ENCODE measurements around the gene FLNB. TPM values are rescaled to one million over a fixed set of nuclear protein-coding genes. Genes with fewer than 3 reads are reported as not detected.

FLNB gene
- total and polyA plus RNA-seq, 2 of the 13 experiments (the other 11 are each of a cell fraction or from before 2014, with no cell fraction given) = 106 to 130 TPM

GRCh38 chr3:58101499-58102389, 93.5 kb downstream of the FLNB start (continued):
- no peak; the same call in 1 of the 2 replicates for TF ChIP-seq GZF1 (CRISPR knock-in tag; IDR thresholded peaks at IDR 0.05)
- 0 out of 2 replicates have a peak, but pooled peaks have one; percentile 6 for TF ChIP-seq MAFF (IDR thresholded peaks at IDR 0.05; ENCODE audit: low read depth, low read length)
- TF ChIP-seq SP2 (CRISPR knock-in tag; IDR thresholded peaks at IDR 0.05) = no peak
- 0 out of 2 replicates have a peak, but pooled peaks have one; percentile 31 for TF ChIP-seq ZNF598 (CRISPR knock-in tag; IDR thresholded peaks at IDR 0.05; ENCODE audit: borderline replicate concordance)
- peak; percentile 82 for TF ChIP-seq ZFX (CRISPR knock-in tag; IDR thresholded peaks at IDR 0.05; ENCODE audit: low read depth)
- no peak for TF ChIP-seq FOXM1 (CRISPR knock-in tag; IDR thresholded peaks at IDR 0.05)
- TF ChIP-seq SAP130 (CRISPR knock-in tag; IDR thresholded peaks at IDR 0.05; ENCODE audit: low read depth) = peak; percentile 88
- TF ChIP-seq SOX13 (IDR thresholded peaks at IDR 0.05) = peak; percentile 81
- TF ChIP-seq SOX13 (CRISPR knock-in tag; conservative IDR thresholded peaks at IDR 0.05 in 1 of 2, IDR thresholded peaks at IDR 0.05 in 1 of 2) = peak in 1 of 2 experiments; percentile 97; a peak in 2 of 4 replicates
- TF ChIP-seq, protein P1, sequence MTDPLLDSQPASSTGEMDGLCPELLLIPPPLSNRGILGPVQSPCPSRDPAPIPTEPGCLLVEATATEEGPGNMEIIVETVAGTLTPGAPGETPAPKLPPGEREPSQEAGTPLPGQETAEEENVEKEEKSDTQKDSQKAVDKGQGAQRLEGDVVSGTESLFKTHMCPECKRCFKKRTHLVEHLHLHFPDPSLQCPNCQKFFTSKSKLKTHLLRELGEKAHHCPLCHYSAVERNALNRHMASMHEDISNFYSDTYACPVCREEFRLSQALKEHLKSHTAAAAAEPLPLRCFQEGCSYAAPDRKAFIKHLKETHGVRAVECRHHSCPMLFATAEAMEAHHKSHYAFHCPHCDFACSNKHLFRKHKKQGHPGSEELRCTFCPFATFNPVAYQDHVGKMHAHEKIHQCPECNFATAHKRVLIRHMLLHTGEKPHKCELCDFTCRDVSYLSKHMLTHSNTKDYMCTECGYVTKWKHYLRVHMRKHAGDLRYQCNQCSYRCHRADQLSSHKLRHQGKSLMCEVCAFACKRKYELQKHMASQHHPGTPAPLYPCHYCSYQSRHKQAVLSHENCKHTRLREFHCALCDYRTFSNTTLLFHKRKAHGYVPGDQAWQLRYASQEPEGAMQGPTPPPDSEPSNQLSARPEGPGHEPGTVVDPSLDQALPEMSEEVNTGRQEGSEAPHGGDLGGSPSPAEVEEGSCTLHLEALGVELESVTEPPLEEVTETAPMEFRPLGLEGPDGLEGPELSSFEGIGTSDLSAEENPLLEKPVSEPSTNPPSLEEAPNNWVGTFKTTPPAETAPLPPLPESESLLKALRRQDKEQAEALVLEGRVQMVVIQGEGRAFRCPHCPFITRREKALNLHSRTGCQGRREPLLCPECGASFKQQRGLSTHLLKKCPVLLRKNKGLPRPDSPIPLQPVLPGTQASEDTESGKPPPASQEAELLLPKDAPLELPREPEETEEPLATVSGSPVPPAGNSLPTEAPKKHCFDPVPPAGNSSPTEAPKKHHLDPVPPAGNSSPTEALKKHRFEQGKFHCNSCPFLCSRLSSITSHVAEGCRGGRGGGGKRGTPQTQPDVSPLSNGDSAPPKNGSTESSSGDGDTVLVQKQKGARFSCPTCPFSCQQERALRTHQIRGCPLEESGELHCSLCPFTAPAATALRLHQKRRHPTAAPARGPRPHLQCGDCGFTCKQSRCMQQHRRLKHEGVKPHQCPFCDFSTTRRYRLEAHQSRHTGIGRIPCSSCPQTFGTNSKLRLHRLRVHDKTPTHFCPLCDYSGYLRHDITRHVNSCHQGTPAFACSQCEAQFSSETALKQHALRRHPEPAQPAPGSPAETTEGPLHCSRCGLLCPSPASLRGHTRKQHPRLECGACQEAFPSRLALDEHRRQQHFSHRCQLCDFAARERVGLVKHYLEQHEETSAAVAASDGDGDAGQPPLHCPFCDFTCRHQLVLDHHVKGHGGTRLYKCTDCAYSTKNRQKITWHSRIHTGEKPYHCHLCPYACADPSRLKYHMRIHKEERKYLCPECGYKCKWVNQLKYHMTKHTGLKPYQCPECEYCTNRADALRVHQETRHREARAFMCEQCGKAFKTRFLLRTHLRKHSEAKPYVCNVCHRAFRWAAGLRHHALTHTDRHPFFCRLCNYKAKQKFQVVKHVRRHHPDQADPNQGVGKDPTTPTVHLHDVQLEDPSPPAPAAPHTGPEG (CRISPR knock-in tag; IDR thresholded peaks at IDR 0.05) = no peak
- no peak for TF ChIP-seq ZNF205 (CRISPR knock-in tag; IDR thresholded peaks at IDR 0.05)
- no peak for TF ChIP-seq ZNF570 (CRISPR knock-in tag; IDR thresholded peaks at IDR 0.05; ENCODE audit: borderline replicate concordance)
- no peak for TF ChIP-seq KLF9 (CRISPR knock-in tag; IDR thresholded peaks at IDR 0.05; ENCODE audit: low read depth)
- peak; percentile 86 for TF ChIP-seq HOXA3 (CRISPR knock-in tag; IDR thresholded peaks at IDR 0.05)
- peak; percentile 51; the same call in 1 of the 2 replicates for TF ChIP-seq BORCS8-MEF2B (CRISPR knock-in tag; IDR thresholded peaks at IDR 0.05)
- no peak for TF ChIP-seq PHB2 (IDR thresholded peaks at IDR 0.05; ENCODE audit: partially characterized antibody)
- peak; percentile 78; the same call in 1 of the 2 replicates for TF ChIP-seq IRF2 (CRISPR knock-in tag; IDR thresholded peaks at IDR 0.05)
- peak; percentile 64; the same call in 1 of the 2 replicates for TF ChIP-seq ZNF605 (CRISPR knock-in tag; IDR thresholded peaks at IDR 0.05)
- TF ChIP-seq TARDBP (CRISPR knock-in tag; IDR thresholded peaks at IDR 0.05) = peak; percentile 79
- TF ChIP-seq ZNF101 (CRISPR knock-in tag; IDR thresholded peaks at IDR 0.05; ENCODE audit: borderline replicate concordance, low read depth) = no peak
- TF ChIP-seq KDM3A (CRISPR knock-in tag; IDR thresholded peaks at IDR 0.05; ENCODE audit: low read depth) = 0 out of 2 replicates have a peak, but pooled peaks have one; percentile 75
- TF ChIP-seq ZNF414 (CRISPR knock-in tag; IDR thresholded peaks at IDR 0.05) = peak; percentile 72; the same call in 1 of the 2 replicates
- peak; percentile 79 for TF ChIP-seq RCOR2 (CRISPR knock-in tag; IDR thresholded peaks at IDR 0.05)
- TF ChIP-seq SIX1 (CRISPR knock-in tag; IDR thresholded peaks at IDR 0.05; ENCODE audit: borderline replicate concordance) = peak; percentile 53; the same call in 1 of the 2 replicates
- TF ChIP-seq MAF1 (CRISPR knock-in tag; IDR thresholded peaks at IDR 0.05; ENCODE audit: borderline replicate concordance) = 0 out of 2 replicates have a peak, but pooled peaks have one; percentile 19
